ENCODE results near the gene UTS2R.

Gene UTS2R

GRCh38 chr17:82366749-82367148 lies 4.8 kb upstream of the UTS2R start:
- Histone ChIP-seq H3K36me3 (ENCODE audit: insufficient read depth) (no peaks in the 10 kb centered on the region), H4K20me1 (ENCODE audit: insufficient read depth) (no peaks in the 10 kb centered on the region), H3K79me2 (ENCODE audit: insufficient read depth, low read depth) (no peaks in the 10 kb centered on the region), H3K27me3 (ENCODE audit: insufficient read depth, low read depth) (no peaks in the 10 kb centered on the region), H2AFZ (ENCODE audit: low read depth) (no peak overlapping the region), H3K9ac (no peak overlapping the region), H3K4me2 (no peak overlapping the region), H3K4me3 (IDR thresholded peaks at IDR 0.05; ENCODE audit: insufficient read depth, low read depth, low read length) (no peak overlapping the region), H3K27ac (no peak overlapping the region), H3K4me1 (ENCODE audit: low read depth, poor library complexity, severe bottlenecking) (peaks cover 65% of the 10 kb centered on the region)
- no peak for TF ChIP-seq CTCF (conservative IDR thresholded peaks at IDR 0.05; ENCODE audit: low read depth, low read length)

- H3K9ac ChIP-seq = no peak overlapping the region
- no peak overlapping the region for H3K4me3 ChIP-seq (IDR thresholded peaks at IDR 0.05; ENCODE audit: insufficient read depth, low read depth, low read length)
- H3K27me3 ChIP-seq (ENCODE audit: insufficient read depth, low read depth) = no peaks in the 10 kb centered on the region
- H3K79me2 ChIP-seq (ENCODE audit: insufficient read depth, low read depth) = no peaks in the 10 kb centered on the region
- H3K27ac ChIP-seq = no peak overlapping the region
- H4K20me1 ChIP-seq (ENCODE audit: insufficient read depth) = no peaks in the 10 kb centered on the region
- no peak for TF ChIP-seq CTCF (conservative IDR thresholded peaks at IDR 0.05; ENCODE audit: low read depth, low read length)
- no peak overlapping the region for H3K4me2 ChIP-seq
- H3K4me1 ChIP-seq (ENCODE audit: low read depth, poor library complexity, severe bottlenecking) = peaks cover 61% of the 10 kb centered on the region
- H3K36me3 ChIP-seq (ENCODE audit: insufficient read depth) = no peaks in the 10 kb centered on the region
- no peak overlapping the region for H2AFZ ChIP-seq (ENCODE audit: low read depth)
Measured at GRCh38 chr17:82367724-82368524, 3.6 kb upstream of the UTS2R start.

- Histone ChIP-seq H3K27ac (no peak overlapping the region), H2AFZ (ENCODE audit: low read depth) (no peak overlapping the region), H3K27me3 (ENCODE audit: insufficient read depth, low read depth) (no peaks in the 10 kb centered on the region), H4K20me1 (ENCODE audit: insufficient read depth) (no peaks in the 10 kb centered on the region), H3K4me2 (no peak overlapping the region), H3K4me1 (ENCODE audit: low read depth, poor library complexity, severe bottlenecking) (peaks cover 52% of the 10 kb centered on the region), H3K4me3 (IDR thresholded peaks at IDR 0.05; ENCODE audit: insufficient read depth, low read depth, low read length) (no peak overlapping the region), H3K9ac (no peak overlapping the region), H3K36me3 (ENCODE audit: insufficient read depth) (no peaks in the 10 kb centered on the region), H3K79me2 (ENCODE audit: insufficient read depth, low read depth) (no peaks in the 10 kb centered on the region)
- TF ChIP-seq CTCF (conservative IDR thresholded peaks at IDR 0.05; ENCODE audit: low read depth, low read length) = no peak
Measured at GRCh38 chr17:82369211-82369610, 2.4 kb upstream of the UTS2R start.

GRCh38 chr17:82370471-82371332 lies 863 bp upstream of the UTS2R start:
- no peaks in the 10 kb centered on the region for H3K79me2 ChIP-seq (ENCODE audit: insufficient read depth, low read depth)
- no peaks in the 10 kb centered on the region for H4K20me1 ChIP-seq (ENCODE audit: insufficient read depth)
- H3K4me1 ChIP-seq (ENCODE audit: low read depth, poor library complexity, severe bottlenecking) = peaks cover 46% of the 10 kb centered on the region
- no peaks in the 10 kb centered on the region for H3K27me3 ChIP-seq (ENCODE audit: insufficient read depth, low read depth)
- no peak for TF ChIP-seq CTCF (conservative IDR thresholded peaks at IDR 0.05; ENCODE audit: low read depth, low read length)
- no peak overlapping the region for H3K4me3 ChIP-seq (IDR thresholded peaks at IDR 0.05; ENCODE audit: insufficient read depth, low read depth, low read length)
- no peaks in the 10 kb centered on the region for H3K36me3 ChIP-seq (ENCODE audit: insufficient read depth)
- peak overlapping the region; percentile 99 for H3K4me2 ChIP-seq
- peak overlapping the region; percentile 83 for H3K27ac ChIP-seq
- H2AFZ ChIP-seq (ENCODE audit: low read depth) = peak overlapping the region; percentile 100
- H3K9ac ChIP-seq = peak overlapping the region; percentile 71

Measured in KMS-11 (cell line).